Measurements from ENCODE around the gene DDX11.
"Not testable (repeated sequence)": the region's sequence is repeated elsewhere in the genome, so short reads cannot be mapped to it uniquely, and the experiment has no call there.

Gene DDX11

DNA sequence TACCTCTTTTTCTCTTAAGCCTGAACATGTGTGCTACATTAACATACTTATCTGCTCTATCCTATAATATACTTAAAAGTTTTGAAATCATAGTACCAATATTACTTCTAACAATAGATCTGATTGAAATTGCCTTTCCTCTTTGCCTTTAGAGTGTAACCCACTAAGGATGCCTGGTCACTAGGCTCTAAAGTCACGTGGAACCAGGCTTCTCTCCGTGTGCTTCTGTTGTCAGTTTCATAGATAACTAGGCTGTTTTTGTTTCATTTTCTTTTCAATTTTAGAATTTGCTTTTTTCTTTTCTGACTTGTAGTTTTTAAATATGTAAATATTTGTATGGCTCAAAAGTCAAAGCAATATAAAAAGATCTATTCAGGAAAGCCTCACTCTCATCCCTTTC is 25.8 kb downstream of the DDX11 start:
- DNase-seq (ENCODE audit: low spot score); in situ Hi-C loops (cut with MboI; ENCODE audit: low pct_unique_long_range_greater_than_20kb, low sequenced_read_pairs, unreplicated experiment): not testable (repeated sequence)

DNA sequence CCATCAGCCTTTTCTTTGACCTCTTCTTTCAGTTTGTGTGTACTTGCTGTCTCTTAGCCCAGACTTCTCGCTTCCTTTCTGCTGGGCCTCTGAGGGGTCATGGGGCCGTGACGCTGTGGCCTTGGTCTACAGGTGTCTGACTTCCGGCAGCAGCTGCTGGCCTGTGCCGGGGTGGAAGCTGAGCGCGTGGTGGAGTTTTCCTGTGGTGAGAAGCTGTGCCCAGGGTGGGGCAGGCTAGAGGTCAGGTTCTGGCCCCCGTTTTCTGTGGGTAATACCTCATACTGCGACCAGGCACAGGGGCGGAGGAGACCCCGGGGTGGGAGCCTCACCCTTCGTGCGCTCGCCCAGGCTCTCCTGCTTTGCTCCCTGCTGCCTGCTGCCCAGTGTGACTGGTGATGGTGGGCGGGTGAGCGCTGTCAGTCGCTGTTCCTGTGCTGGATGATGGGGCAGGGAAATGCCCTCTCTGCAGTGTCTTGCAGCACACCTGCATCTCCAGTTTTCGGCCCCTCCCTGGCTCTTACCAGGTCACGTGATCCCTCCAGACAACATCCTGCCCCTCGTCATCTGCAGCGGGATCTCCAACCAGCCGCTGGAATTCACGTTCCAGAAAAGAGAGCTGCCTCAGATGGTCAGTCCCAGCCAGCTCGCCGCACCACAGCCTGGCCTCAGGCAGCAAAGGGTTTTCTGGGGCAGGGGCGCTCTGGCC is 27.0 kb downstream of the DDX11 start:
- not testable (repeated sequence) for DNase-seq (ENCODE audit: low spot score)
- in situ Hi-C loops (cut with MboI; ENCODE audit: low pct_unique_long_range_greater_than_20kb, low sequenced_read_pairs, unreplicated experiment), result loop anchor here (25.0 kb wide), 1 partner anchor 137 kb away; no protein-coding TSS in a partner anchor

DNA sequence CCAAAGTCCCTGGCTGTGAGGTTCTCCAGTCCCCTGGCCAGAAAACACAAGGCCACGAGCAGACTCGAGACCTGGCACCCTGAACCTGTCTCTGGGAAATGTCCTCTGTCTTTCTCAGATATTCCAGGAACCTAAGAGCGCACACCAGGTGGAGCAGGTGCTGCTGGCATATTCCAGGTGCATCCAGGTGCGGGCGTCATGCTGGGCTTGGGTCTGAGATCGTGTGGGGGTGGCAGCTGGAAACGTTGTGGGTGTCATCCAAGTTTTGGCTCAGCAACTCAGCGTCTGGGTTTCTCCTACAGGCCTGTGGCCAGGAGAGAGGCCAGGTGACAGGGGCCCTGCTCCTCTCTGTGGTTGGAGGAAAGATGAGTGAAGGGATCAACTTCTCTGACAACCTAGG is 28.5 kb downstream of the DDX11 start:
- in situ Hi-C loops (cut with MboI; ENCODE audit: low pct_unique_long_range_greater_than_20kb, low sequenced_read_pairs, unreplicated experiment), result loop anchor here (25.0 kb wide), 1 partner anchor 135 kb away; no protein-coding TSS in a partner anchor
- not testable (repeated sequence) for DNase-seq (ENCODE audit: low spot score)

DNA sequence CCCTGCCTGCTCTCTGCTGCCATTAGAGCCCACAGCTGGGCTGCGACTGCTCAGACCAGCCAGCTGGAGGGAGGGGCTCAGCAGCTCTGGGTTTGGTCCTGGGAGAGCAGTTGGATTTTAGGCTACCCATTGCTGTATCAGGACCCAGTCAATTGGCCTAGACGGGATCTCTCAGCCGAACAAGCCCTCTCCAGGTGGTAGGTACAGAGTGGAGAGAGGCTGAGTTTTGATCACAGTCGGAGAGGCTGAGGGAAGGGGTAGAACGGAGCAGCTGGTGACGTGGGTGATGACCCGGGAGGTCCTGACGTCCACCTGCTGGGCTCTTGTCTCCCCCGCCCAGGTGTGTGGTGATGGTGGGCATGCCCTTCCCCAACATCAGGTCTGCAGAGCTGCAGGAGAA is 28.9 kb downstream of the DDX11 start:
- in situ Hi-C loops (cut with MboI; ENCODE audit: low pct_unique_long_range_greater_than_20kb, low sequenced_read_pairs, unreplicated experiment), result loop anchor here (25.0 kb wide), 1 partner anchor 135 kb away; no protein-coding TSS in a partner anchor
- DNase-seq (ENCODE audit: low spot score), result not testable (repeated sequence)

DNA sequence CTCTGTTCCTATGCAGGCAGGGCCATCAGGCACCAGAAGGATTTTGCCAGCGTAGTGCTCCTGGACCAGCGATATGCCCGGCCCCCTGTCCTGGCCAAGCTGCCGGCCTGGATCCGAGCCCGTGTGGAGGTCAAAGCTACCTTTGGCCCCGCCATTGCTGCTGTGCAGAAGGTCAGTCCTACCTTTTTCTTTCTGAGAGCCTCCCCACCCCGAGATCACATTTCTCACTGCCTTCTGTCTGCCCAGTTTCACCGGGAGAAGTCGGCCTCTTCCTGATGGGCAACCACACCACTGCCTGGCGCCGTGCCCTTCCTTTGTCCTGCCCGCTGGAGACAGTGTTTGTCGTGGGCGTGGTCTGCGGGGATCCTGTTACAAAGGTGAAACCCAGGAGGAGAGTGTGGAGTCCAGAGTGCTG is 29.9 kb downstream of the DDX11 start:
- DNase-seq (ENCODE audit: low spot score), result not testable (repeated sequence)
- in situ Hi-C loops (cut with MboI; ENCODE audit: low pct_unique_long_range_greater_than_20kb, low sequenced_read_pairs, unreplicated experiment), result loop anchor here (25.0 kb wide), 1 partner anchor 134 kb away; no protein-coding TSS in a partner anchor

DNA sequence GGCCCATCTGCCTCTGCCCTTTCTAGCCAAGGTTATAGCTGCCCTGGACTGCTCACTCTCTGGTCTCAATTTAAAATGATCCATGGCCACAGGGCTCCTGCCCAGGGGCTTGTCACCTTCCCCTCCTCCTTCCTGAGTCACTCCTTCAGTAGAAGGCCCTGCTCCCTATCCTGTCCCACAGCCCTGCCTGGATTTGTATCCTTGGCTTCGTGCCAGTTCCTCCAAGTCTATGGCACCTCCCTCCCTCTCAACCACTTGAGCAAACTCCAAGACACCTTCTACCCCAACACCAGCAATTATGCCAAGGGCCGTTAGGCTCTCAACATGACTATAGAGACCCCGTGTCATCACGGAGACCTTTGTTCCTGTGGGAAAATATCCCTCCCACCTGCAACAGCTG is 30.6 kb downstream of the DDX11 start:
- DNase-seq (ENCODE audit: low spot score), result not testable (repeated sequence)
- in situ Hi-C loops (cut with MboI; ENCODE audit: low pct_unique_long_range_greater_than_20kb, low sequenced_read_pairs, unreplicated experiment), result loop anchor here (25.0 kb wide), 1 partner anchor 133 kb away; no protein-coding TSS in a partner anchor

DNA sequence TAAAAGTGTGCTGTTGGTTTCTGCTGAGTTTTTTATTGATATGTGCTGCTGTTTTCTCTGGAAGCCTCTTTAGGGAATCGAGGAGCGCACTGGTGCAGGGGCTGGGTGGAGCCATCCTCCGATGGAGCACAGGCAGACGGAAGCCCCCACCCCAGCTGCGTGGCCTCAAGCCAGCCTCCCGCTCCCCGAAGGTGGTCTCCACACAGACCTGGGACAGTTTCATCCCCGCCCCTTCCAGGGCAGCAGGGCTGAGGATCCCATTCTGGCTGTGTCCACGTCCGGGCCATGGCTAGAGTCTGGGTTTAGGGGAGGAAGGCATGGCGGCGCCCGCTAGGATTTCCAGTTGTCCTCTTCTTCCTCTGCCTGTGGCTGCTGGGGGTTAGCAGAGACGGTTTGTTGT is 31.1 kb downstream of the DDX11 start:
- in situ Hi-C loops (cut with MboI; ENCODE audit: low pct_unique_long_range_greater_than_20kb, low sequenced_read_pairs, unreplicated experiment), result loop anchor here (25.0 kb wide), 1 partner anchor 133 kb away; no protein-coding TSS in a partner anchor

DNA sequence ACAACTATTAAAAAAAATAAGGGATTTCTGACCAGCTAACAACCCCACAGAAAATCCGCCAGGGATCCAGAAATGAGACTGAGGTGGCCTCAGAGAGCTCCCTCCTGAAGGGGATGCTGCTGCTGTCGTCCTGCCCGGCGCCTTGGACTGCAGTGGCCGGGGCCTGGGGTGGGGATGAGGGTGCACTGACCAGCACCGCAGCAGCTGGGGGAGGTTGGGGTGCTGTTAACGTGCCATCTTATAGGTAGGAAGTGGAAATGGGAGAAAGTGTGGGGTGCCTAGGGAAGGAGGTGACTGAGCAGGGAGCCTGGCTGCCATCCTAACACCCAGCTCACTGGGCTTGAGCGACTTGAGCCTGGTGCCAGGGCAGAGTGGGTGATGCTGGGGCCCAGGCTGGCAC is 32.0 kb downstream of the DDX11 start:
- no peak for DNase-seq (ENCODE audit: low spot score)
- TF ChIP-seq, protein P1, sequence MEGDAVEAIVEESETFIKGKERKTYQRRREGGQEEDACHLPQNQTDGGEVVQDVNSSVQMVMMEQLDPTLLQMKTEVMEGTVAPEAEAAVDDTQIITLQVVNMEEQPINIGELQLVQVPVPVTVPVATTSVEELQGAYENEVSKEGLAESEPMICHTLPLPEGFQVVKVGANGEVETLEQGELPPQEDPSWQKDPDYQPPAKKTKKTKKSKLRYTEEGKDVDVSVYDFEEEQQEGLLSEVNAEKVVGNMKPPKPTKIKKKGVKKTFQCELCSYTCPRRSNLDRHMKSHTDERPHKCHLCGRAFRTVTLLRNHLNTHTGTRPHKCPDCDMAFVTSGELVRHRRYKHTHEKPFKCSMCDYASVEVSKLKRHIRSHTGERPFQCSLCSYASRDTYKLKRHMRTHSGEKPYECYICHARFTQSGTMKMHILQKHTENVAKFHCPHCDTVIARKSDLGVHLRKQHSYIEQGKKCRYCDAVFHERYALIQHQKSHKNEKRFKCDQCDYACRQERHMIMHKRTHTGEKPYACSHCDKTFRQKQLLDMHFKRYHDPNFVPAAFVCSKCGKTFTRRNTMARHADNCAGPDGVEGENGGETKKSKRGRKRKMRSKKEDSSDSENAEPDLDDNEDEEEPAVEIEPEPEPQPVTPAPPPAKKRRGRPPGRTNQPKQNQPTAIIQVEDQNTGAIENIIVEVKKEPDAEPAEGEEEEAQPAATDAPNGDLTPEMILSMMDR (IDR thresholded peaks at IDR 0.05; ENCODE audit: extremely low read depth, insufficient read depth, missing control alignments), result no peak
- in situ Hi-C loops (cut with MboI; ENCODE audit: low pct_unique_long_range_greater_than_20kb, low sequenced_read_pairs, unreplicated experiment), result loop anchor here (25.0 kb wide), 1 partner anchor 132 kb away; no protein-coding TSS in a partner anchor

More for the DNA sequence above, 31.1 kb downstream of the DDX11 start:
- not testable (repeated sequence) for DNase-seq (ENCODE audit: low spot score)

DNA sequence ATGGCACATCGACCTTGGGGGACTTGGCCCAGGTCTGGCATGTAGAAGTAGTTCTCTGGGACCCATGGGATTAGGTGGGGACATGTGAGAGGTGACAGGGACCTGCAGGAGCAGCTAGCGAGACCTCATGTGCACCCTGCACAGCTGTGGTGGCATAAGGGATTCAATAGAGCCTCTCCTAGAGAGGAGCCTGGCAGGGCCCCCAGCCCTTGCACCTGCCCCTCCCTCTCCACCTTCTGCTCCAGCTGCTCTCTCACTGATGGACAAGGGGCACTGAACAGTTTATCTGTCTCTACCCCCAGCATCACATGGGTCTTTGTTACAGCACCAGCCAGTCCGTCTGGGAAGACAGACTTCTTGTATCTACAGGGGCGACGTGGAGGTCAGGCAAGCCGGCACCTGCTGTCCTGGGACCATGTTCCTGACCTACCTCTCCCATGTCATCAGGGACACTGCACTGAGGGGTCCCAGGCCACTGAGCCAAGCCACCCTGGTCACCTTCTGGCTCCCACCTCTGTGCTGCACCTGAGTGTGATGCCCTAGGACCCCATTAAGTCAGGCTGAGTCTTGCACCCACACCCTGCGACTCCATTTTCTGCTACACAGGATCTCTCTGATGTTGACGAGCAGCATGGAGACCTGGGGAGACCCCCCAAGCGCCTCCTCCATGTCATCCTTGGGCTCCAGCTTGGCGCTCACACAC is 32.6 kb downstream of the DDX11 start:
- no peak for DNase-seq (ENCODE audit: low spot score)
- TF ChIP-seq, protein P1 (IDR thresholded peaks at IDR 0.05; ENCODE audit: extremely low read depth, insufficient read depth, missing control alignments), result no peak
- in situ Hi-C loops (cut with MboI; ENCODE audit: low pct_unique_long_range_greater_than_20kb, low sequenced_read_pairs, unreplicated experiment), result loop anchor here (25.0 kb wide), 1 partner anchor 131 kb away; no protein-coding TSS in a partner anchor

DNA sequence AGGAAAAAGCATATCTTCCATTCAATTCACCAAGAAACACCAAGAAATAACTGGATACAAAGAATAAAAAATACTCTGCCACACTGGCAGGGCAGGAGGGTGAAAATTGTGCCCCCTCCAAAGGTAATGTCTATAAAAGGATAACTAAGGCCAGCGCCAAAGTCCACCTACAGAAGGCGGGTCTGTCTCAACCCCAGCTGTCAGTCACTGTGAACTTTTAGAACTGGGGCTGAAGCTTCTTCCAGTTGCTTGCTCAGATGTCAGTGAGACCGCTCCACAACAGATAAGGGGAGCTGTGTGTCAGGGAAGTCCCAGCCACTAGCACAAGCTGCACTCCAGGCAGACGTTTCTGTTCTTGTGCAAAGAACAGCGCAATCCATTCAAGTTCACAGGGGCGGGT is 36.1 kb downstream of the DDX11 start:
- in situ Hi-C loops (cut with MboI; ENCODE audit: low pct_unique_long_range_greater_than_20kb, low sequenced_read_pairs, unreplicated experiment), result loop anchor here (25.0 kb wide), 1 partner anchor 128 kb away; no protein-coding TSS in a partner anchor
- not testable (repeated sequence) for DNase-seq (ENCODE audit: low spot score)

DNA sequence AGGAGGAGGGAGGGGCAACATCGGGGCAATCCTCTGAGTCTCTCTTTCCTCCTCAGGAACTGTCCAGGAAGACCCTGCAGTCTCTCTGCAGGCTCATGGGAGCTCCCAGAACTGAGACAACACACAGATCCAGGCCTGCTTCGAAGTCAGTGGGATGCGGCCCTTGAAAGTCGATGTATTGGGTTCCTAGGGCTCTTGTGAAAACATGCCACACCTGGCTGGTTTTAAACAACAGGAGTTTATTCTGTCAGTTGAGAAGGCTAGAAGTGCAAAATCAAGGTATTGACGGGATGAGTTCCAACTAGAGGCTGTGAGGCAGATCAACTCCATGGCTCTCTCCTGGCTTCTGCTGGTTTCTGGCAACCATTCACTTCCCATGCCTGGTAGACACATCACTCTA is 36.6 kb downstream of the DDX11 start:
- in situ Hi-C loops (cut with MboI; ENCODE audit: low pct_unique_long_range_greater_than_20kb, low sequenced_read_pairs, unreplicated experiment), result loop anchor here (25.0 kb wide), 1 partner anchor 127 kb away; no protein-coding TSS in a partner anchor
- DNase-seq (ENCODE audit: low spot score), result not testable (repeated sequence)

DNA sequence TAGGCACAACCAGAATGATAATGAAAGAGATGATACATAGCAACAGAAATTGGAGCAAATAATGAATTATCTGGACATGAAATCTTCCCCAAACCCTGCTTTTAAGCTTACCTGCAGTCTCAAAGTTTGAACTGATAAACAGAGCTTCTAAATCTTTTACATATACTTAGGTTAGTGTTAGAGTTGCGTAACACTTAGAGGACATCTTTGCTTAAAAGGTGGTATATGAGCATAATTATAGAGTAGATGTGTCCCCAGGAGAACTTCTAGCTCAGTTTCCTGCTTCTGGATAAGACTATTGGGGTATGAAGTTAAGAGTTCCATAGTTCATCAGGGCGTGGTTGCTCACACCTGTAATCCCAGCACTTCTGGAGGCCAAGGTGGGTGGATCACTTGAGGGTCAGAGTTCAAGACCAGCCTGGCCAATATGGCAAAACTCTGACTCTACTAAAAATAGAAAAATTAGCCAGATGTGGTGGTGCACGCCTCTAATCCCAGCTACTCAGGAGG is 41.5 kb downstream of the DDX11 start:
- not testable (repeated sequence) for DNase-seq (ENCODE audit: low spot score)
- in situ Hi-C loops (cut with MboI; ENCODE audit: low pct_unique_long_range_greater_than_20kb, low sequenced_read_pairs, unreplicated experiment), result loop anchor here (25.0 kb wide), 1 partner anchor 122 kb away; no protein-coding TSS in a partner anchor

DNA sequence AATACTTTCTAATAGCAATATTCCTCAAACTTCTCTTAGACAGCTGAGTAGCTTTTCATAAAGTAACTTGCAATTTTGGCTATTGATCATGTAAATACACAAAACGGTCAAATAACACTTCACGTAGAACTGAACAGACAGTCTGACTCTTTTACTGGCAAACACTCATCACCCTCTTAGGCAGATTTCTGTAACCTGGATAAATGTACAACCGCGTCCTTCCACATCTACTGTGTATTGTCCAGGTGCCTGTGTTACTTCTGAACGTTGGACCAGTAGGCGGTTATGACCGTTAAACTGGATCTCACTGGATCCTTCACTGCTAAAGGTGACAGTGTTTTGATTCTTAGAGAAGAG is 43.2 kb downstream of the DDX11 start:
- in situ Hi-C loops (cut with MboI; ENCODE audit: low pct_unique_long_range_greater_than_20kb, low sequenced_read_pairs, unreplicated experiment), result loop anchor here (25.0 kb wide), 1 partner anchor 120 kb away; no protein-coding TSS in a partner anchor
- DNase-seq (ENCODE audit: low spot score), result not testable (repeated sequence)

All from GM13977 (cell line).